ENCODE results near the gene METTL13. TPM values are rescaled to one million over a fixed set of nuclear protein-coding genes. Genes with fewer than 3 reads are reported as not detected.

METTL13 gene
- total and polyA plus RNA-seq, 2 donors (not counting 1 experiment from before 2014, with no cell fraction given) = 16.8 to 33.0 TPM

DNA sequence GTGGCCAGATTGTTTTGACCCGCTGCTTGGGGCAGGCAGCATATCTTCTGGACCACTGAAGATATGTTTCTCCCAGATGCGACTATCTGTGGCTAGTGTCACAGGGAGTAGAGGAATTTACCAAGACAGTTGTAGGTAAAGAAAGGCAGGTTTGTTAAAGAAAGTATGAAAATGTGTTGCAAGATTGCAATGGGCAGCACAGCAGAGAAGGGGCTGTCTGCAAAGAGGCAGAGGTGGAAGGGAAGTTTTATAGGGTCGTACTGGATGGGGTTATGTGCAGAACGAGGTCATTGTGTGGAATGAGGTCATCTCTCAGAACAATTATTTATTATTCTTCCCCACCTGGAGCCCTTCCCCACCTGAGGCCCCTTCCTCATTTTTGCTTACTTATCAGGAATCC, 24.6 kb upstream of the METTL13 start:
- Histone ChIP-seq H4K20me1 (ENCODE audit: control insufficient read depth, insufficient read depth, low read length, poor library complexity, severe bottlenecking) (no peaks in the 10 kb centered on the region), H3K9me3 (ENCODE audit: control extremely low read depth in 1 of 3, control insufficient read depth in 2 of 3, insufficient read depth in 1 of 3, low read length in 2 of 3) (no peaks in the 10 kb centered on the region), H3K36me3 (replicated peaks in 1 of 2; ENCODE audit: control extremely low read depth in 1 of 2, control insufficient read depth in 1 of 2, extremely low read depth in 1 of 2, insufficient read depth in 2 of 2, low read length in 1 of 2) (no peaks in the 10 kb centered on the region), H3K9ac (ENCODE audit: low read length) (no peak overlapping the region), H3K27ac (ENCODE audit: low read length in 2 of 2) (no peak overlapping the region), H3K4me1 (ENCODE audit: control insufficient read depth in 2 of 2, insufficient read depth in 2 of 2, low read length in 2 of 2) (no peaks in the 10 kb centered on the region), H3K4me3 (ENCODE audit: control extremely low read depth in 1 of 5, extremely low read depth in 1 of 5, insufficient read depth in 1 of 5, low read depth in 2 of 5, low read length in 4 of 5) (no peak overlapping the region), H3K79me2 (ENCODE audit: control insufficient read depth, insufficient read depth, low read length) (no peaks in the 10 kb centered on the region), H3K4me2 (replicated peaks; ENCODE audit: low read depth, low read length, poor library complexity, severe bottlenecking) (no peak overlapping the region), H2AFZ (ENCODE audit: insufficient read depth, low read depth, low read length, poor library complexity, severe bottlenecking) (no peak overlapping the region), H3K27me3 (replicated peaks in 1 of 4; ENCODE audit: control extremely low read depth in 1 of 4, control insufficient read depth in 3 of 4, insufficient read depth in 4 of 4, low read length in 3 of 4) (peaks cover 0 to 5% (median 0%) of the 10 kb centered on the region in 4 experiments)
- no peaks in the 10 kb centered on the region for H3K9me3 Mint-ChIP-seq (ENCODE audit: insufficient read depth)
- intact Hi-C loops (cut with micrococcal nuclease) = no loop called here
- DNase-seq (no peak), ATAC-seq (ENCODE audit: low read depth) (no peak)
- no peak overlapping the region for H3K27ac Mint-ChIP-seq
- H3K27me3 Mint-ChIP-seq = peaks cover 29% of the 10 kb centered on the region
- ChIA-PET POLR2A (no interaction called here), CTCF (interaction anchor here (0.5 kb wide), 1 partner anchor 15 kb away, joined by 3 read pairs; no protein-coding TSS in a partner anchor)
- TF ChIP-seq CTCF (IDR thresholded peaks at IDR 0.05) = no peak
- TF ChIP-seq EZH2 (IDR thresholded peaks at IDR 0.05; ENCODE audit: borderline replicate concordance, insufficient read depth, low read depth, low read length, poor library complexity, severe bottlenecking) = no peak
- no peak overlapping the region for H3K4me3 Mint-ChIP-seq
- WGBS (ENCODE audit: insufficient coverage) = 93% methylated on average over 2 of the region's 4 CpGs
- no peaks in the 10 kb centered on the region for H3K4me1 Mint-ChIP-seq

GRCh38 chr1:171758011-171758410, 23.4 kb upstream of the METTL13 start:
- Histone ChIP-seq H3K9me3 (ENCODE audit: control extremely low read depth in 1 of 3, control insufficient read depth in 2 of 3, insufficient read depth in 1 of 3, low read length in 2 of 3) (no peaks in the 10 kb centered on the region), H3K27ac (ENCODE audit: low read length in 2 of 2) (no peak overlapping the region), H3K27me3 (replicated peaks in 1 of 4; ENCODE audit: control extremely low read depth in 1 of 4, control insufficient read depth in 3 of 4, insufficient read depth in 4 of 4, low read length in 3 of 4) (peaks cover 0 to 5% (median 0%) of the 10 kb centered on the region in 4 experiments), H4K20me1 (ENCODE audit: control insufficient read depth, insufficient read depth, low read length, poor library complexity, severe bottlenecking) (no peaks in the 10 kb centered on the region), H3K4me1 (ENCODE audit: control insufficient read depth in 2 of 2, insufficient read depth in 2 of 2, low read length in 2 of 2) (no peaks in the 10 kb centered on the region), H2AFZ (ENCODE audit: insufficient read depth, low read depth, low read length, poor library complexity, severe bottlenecking) (no peak overlapping the region), H3K79me2 (ENCODE audit: control insufficient read depth, insufficient read depth, low read length) (no peaks in the 10 kb centered on the region), H3K36me3 (replicated peaks in 1 of 2; ENCODE audit: control extremely low read depth in 1 of 2, control insufficient read depth in 1 of 2, extremely low read depth in 1 of 2, insufficient read depth in 2 of 2, low read length in 1 of 2) (no peaks in the 10 kb centered on the region), H3K4me3 (ENCODE audit: control extremely low read depth in 1 of 5, extremely low read depth in 1 of 5, insufficient read depth in 1 of 5, low read depth in 2 of 5, low read length in 4 of 5) (no peak overlapping the region), H3K9ac (ENCODE audit: low read length) (no peak overlapping the region), H3K4me2 (replicated peaks; ENCODE audit: low read depth, low read length, poor library complexity, severe bottlenecking) (no peak overlapping the region)
- H3K27me3 Mint-ChIP-seq = peaks cover 35% of the 10 kb centered on the region
- DNase-seq (no peak), ATAC-seq (ENCODE audit: low read depth) (no peak)
- H3K4me3 Mint-ChIP-seq = no peak overlapping the region
- ChIA-PET POLR2A (no interaction called here), CTCF (no interaction called here)
- no peaks in the 10 kb centered on the region for H3K9me3 Mint-ChIP-seq (ENCODE audit: insufficient read depth)
- no peak overlapping the region for H3K27ac Mint-ChIP-seq
- no peaks in the 10 kb centered on the region for H3K4me1 Mint-ChIP-seq
- intact Hi-C loops (cut with micrococcal nuclease) = no loop called here
- TF ChIP-seq EZH2 (IDR thresholded peaks at IDR 0.05; ENCODE audit: borderline replicate concordance, insufficient read depth, low read depth, low read length, poor library complexity, severe bottlenecking) (no peak), CTCF (IDR thresholded peaks at IDR 0.05) (no peak)

Data from B cell (primary cell).